Lower lobe of right lung (tissue), 2 donors: ENCODE results near the gene CIAO1. TPM values are rescaled to one million over a fixed set of nuclear protein-coding genes. Genes with fewer than 3 reads are reported as not detected.

Experiments
- ATAC-seq, 2 donors: fragments of 200-7000 bp; cut with Tn5 transposase; one replicate each; pipeline ENCODE4 v1.9.1; 2020 to 2022; ENCODE audit warnings: mild to moderate bottlenecking in 2 of 2, moderate library complexity in 2 of 2
- DNase-seq: peaks from one replicate; pipeline ENCODE4 v3.0.0-alpha.2; 2020
- H3K27ac ChIP-seq: fragments of 200-600 bp; one replicate; pipeline ENCODE4 v1.8.0; 2022
- H3K27me3 ChIP-seq: fragments of 200-600 bp; one replicate; pipeline ENCODE4 v1.8.0; 2022; ENCODE audit warnings: low read depth
- H3K36me3 ChIP-seq: fragments of 200-600 bp; one replicate; pipeline ENCODE4 v1.8.0; 2022; ENCODE audit warnings: mild to moderate bottlenecking
- H3K4me1 ChIP-seq: fragments of 200-600 bp; one replicate; pipeline ENCODE4 v1.8.0; 2022
- H3K4me3 ChIP-seq: fragments of 200-600 bp; one replicate; pipeline ENCODE4 v1.8.0; 2022; ENCODE audit warnings: mild to moderate bottlenecking
- H3K9me3 ChIP-seq: fragments of 200-600 bp; one replicate; pipeline ENCODE4 v1.8.0; 2022
- intact Hi-C: fragments of 100-400 bp; cut with DNase I; formaldehyde crosslinking; loops from one replicate; pipeline ENCODE4 v1.11.0; 2022
- total RNA-seq: library from RNA; stranded (reverse); fragmentation: NEBNext Ultra II Directional; extraction: Animal tissue kit (Norgen Biotek cat#: 25700); gene quantifications from one replicate; pipeline ENCODE4 v1.2.1, GENCODE V29; 2021
- TF ChIP-seq, protein P1 (sequence below): fragments of 200-600 bp; IDR thresholded peaks from one replicate; pipeline ENCODE4 v1.8.0; 2022; ENCODE audit warnings: antibody characterized with exemption, mild to moderate bottlenecking
- donor health status: DM: no; HTN: yes; CAD: no; lungs with severe emphysema.

Gene CIAO1
- total RNA-seq, 1 donor from 2014 or later, result 62.3 TPM

DNA sequence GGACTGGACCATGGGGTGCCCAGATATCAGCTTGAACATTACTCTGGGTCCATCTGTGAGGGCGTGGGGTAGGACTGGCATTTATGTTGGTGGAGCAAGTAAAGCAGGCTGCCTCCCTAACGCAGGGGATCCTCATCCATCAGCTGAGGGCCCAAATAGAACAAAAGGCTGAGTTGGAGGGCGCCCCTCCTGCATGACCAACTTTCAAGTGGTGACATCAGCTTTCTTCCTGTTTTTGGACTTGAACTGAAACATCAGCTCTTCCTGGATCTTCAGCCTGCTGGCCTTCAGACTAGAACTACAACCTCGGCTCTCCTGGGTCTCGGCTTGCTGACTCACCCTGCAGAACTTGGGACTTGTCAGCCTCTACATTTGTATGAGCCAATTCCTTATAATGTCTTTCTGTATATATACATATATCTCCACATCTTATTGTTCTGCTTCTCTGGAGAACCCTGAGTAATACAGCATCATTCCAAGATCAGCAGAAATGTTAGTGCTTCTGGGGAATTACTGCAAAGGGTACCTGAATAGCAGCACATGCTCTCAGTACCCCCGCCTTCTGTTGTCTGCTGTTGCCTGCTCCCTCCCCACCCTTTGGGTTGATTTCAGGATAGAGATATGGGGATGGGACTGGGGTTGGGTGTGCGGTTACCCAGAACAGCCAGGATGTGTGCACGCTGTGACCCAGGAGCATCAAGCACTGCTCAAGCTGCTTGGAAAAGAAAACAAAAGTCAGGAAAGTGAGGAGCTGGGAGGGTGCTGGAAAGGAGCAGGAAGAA lies 20.2 kb upstream of the CIAO1 start:
- H3K4me1 ChIP-seq, result peaks cover 33% of the 10 kb centered on the region
- peaks cover 5% of the 10 kb centered on the region for H3K36me3 ChIP-seq
- H3K27ac ChIP-seq, result peak overlapping the region; percentile 37
- no peak overlapping the region for H3K4me3 ChIP-seq
- H3K9me3 ChIP-seq, result no peaks in the 10 kb centered on the region
- ATAC-seq (peak; percentile 52 to 54), DNase-seq (peak; percentile 59)
- H3K27me3 ChIP-seq, result no peaks in the 10 kb centered on the region
- intact Hi-C loops, result no loop called here
- TF ChIP-seq, protein P1, sequence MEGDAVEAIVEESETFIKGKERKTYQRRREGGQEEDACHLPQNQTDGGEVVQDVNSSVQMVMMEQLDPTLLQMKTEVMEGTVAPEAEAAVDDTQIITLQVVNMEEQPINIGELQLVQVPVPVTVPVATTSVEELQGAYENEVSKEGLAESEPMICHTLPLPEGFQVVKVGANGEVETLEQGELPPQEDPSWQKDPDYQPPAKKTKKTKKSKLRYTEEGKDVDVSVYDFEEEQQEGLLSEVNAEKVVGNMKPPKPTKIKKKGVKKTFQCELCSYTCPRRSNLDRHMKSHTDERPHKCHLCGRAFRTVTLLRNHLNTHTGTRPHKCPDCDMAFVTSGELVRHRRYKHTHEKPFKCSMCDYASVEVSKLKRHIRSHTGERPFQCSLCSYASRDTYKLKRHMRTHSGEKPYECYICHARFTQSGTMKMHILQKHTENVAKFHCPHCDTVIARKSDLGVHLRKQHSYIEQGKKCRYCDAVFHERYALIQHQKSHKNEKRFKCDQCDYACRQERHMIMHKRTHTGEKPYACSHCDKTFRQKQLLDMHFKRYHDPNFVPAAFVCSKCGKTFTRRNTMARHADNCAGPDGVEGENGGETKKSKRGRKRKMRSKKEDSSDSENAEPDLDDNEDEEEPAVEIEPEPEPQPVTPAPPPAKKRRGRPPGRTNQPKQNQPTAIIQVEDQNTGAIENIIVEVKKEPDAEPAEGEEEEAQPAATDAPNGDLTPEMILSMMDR, result no peak

DNA sequence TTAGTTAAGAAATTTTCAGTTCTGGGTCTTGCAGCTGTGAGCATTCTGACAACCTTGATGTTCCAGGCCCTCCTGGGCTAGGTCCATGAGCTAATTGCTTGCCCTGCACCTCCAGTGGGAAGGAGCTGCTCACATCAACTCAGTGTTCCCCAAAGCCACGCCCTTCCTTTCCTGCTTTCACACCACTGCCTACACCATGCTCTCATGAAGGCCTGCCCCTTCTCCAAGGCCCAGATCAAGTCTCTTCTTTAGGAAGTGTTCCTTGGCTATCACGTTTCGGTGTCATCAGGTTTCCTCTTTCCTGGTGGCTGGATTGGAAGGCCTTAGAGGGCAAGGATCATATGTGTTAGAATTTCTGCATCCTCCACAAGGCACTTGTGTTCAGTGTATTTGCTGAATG lies 19.0 kb upstream of the CIAO1 start:
- ATAC-seq (peak; percentile 38 to 42), DNase-seq (peak; percentile 58)
- H3K36me3 ChIP-seq, result peaks cover 14% of the 10 kb centered on the region
- peaks cover 26% of the 10 kb centered on the region for H3K4me1 ChIP-seq
- peak overlapping the region; percentile 10 for H3K27ac ChIP-seq
- no peaks in the 10 kb centered on the region for H3K27me3 ChIP-seq
- intact Hi-C loops, result no loop called here
- no peaks in the 10 kb centered on the region for H3K9me3 ChIP-seq
- no peak overlapping the region for H3K4me3 ChIP-seq
- TF ChIP-seq, protein P1, result no peak

DNA sequence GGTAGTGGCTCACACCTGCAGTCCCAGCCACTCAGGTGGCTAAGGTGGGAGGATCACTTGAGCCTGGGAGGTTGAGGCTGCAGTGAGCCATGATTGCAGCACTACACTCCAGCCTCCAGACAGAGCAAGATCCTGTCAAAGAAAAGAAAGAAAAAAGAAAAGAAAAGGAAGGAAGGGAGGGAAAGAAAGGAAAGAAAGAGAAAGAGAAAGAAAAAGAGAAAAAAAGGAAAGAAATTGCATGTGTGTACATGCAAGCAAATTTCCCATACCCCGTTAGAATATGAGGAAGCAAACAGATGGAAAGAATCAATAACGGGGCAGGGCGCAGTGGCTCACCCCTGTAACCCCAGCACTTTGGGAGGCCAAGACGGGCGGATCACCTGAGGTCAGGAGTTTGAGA lies 18.1 kb upstream of the CIAO1 start:
- no peaks in the 10 kb centered on the region for H3K9me3 ChIP-seq
- no peaks in the 10 kb centered on the region for H3K27me3 ChIP-seq
- peak overlapping the region; percentile 10 for H3K27ac ChIP-seq
- no peak for ATAC-seq
- no peak for DNase-seq
- intact Hi-C loops, result no loop called here
- peaks cover 23% of the 10 kb centered on the region for H3K36me3 ChIP-seq
- TF ChIP-seq, protein P1, result no peak
- H3K4me1 ChIP-seq, result peaks cover 21% of the 10 kb centered on the region
- no peak overlapping the region for H3K4me3 ChIP-seq

DNA sequence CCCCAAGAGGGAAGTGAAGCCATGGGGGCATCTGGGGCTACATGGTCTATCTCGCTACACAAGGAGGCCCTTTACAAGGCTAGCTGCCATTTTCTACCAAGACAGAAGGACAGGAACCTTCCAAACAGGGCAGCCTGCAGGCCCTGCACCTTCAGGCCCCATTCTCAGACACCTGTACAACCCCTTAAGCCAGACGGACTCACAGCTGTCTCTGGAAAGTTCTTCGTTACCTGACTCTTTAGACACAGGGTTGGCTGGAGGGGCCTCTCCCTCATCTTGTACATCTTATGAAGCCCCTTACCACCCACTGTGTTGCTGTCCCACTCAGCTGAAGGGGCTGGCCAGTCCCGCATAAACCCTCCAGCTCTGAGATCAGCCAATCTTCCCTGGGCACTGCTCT lies 17.4 kb upstream of the CIAO1 start:
- H3K4me1 ChIP-seq, result peaks cover 24% of the 10 kb centered on the region
- no peak overlapping the region for H3K4me3 ChIP-seq
- intact Hi-C loops, result no loop called here
- TF ChIP-seq, protein P1, result no peak
- no peaks in the 10 kb centered on the region for H3K27me3 ChIP-seq
- no peak for DNase-seq
- no peaks in the 10 kb centered on the region for H3K9me3 ChIP-seq
- H3K27ac ChIP-seq, result no peak overlapping the region
- H3K36me3 ChIP-seq, result peaks cover 30% of the 10 kb centered on the region
- ATAC-seq, result no peak

DNA sequence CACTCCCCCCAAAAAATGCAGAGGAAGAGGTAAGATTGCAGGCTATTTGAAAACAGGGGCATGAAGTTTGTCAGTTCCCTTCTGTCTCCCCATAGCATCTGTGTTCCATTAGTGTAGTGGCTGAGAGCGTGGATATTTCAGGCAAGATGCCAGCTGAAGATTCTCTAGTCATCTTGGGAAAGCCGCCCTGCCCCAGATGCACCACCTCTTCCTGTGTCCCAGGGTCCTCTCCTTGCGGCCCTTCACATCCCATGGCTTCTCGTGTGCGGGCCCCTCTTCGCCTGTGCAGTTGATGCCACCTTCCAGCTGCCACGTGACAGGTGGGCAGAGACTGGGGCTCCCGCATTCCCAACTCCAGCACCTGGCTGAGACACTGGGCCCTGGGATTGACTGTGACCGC lies 16.4 kb upstream of the CIAO1 start:
- no peak for DNase-seq
- no peaks in the 10 kb centered on the region for H3K27me3 ChIP-seq
- no peak overlapping the region for H3K27ac ChIP-seq
- H3K36me3 ChIP-seq, result peaks cover 41% of the 10 kb centered on the region
- intact Hi-C loops, result no loop called here
- H3K4me3 ChIP-seq, result no peak overlapping the region
- H3K9me3 ChIP-seq, result no peaks in the 10 kb centered on the region
- no peak for ATAC-seq
- TF ChIP-seq, protein P1, result no peak
- peaks cover 35% of the 10 kb centered on the region for H3K4me1 ChIP-seq
